Activated CD4-positive, alpha-beta memory T cell treated with anti-CD3 and anti-CD28 coated beads for 36 hours (primary cell): ENCODE data around the gene MED7. TPM values are rescaled to one million over a fixed set of nuclear protein-coding genes. Genes with fewer than 3 reads are reported as not detected.

Experiments used
- CTCF ChIA-PET: fragments of 350-600 bp; sonication (Branson Sonifier 250); formaldehyde crosslinking; loops from one replicate; lab custom pipeline; 2021; ENCODE audit warnings: antibody characterized with exemption, inconsistent platforms; lab: Charles Lee
- POLR2A ChIA-PET: fragments of 350-600 bp; sonication (Branson Sonifier 250); formaldehyde crosslinking; loops from one replicate; lab custom pipeline; 2021; ENCODE audit warnings: antibody characterized with exemption; lab: Charles Lee
- DNase-seq: peaks from one replicate; pipeline ENCODE4 v3.0.0-alpha.2; 2020
- H3K27ac Mint-ChIP-seq: one replicate; pipeline ENCODE4 v1.8.0; 2021; ENCODE audit warnings: mixed read lengths
- H3K27me3 Mint-ChIP-seq: one replicate; pipeline ENCODE4 v1.8.0; 2021; ENCODE audit warnings: mixed read lengths
- H3K36me3 Mint-ChIP-seq: one replicate; pipeline ENCODE4 v1.8.0; 2021; ENCODE audit warnings: mixed read lengths
- H3K4me1 Mint-ChIP-seq: one replicate; pipeline ENCODE4 v1.8.0; 2021; ENCODE audit warnings: low read depth, mixed read lengths
- H3K4me3 Mint-ChIP-seq: one replicate; pipeline ENCODE4 v1.8.0; 2021; ENCODE audit warnings: mild to moderate bottlenecking, mixed read lengths
- H3K9me3 Mint-ChIP-seq: one replicate; pipeline ENCODE4 v1.8.0; 2021; ENCODE audit warnings: mixed read lengths
- intact Hi-C: fragments of 100-400 bp; cut with micrococcal nuclease; formaldehyde crosslinking; loops from one replicate; pipeline ENCODE4 v1.15.1; 2023
- total RNA-seq, 2 experiments: library from RNA; stranded (reverse); gene quantifications; one replicate each; pipeline ENCODE4 v1.2.3, GENCODE V29; 2021

The MED7 gene
- total RNA-seq, 2 experiments from 2014 or later: 17.2 to 19.2 TPM

DNA sequence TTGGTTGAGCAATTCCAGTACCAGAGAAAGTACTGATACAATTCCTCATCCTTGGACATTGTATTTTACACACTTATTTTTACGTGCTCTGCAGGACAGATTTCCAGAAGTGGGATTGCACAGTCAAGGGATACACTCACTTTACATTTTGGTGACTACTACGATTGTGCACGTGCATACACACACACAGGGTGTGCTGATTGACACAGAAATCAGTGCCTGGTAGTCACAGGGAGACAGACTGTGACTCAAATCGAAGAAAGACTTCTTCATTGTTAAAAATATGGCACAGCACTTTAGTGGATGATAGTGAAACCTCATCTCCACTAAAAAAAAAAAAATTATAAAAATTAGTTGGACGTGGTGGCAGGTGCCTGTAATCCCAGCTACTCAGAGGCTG lies 21.9 kb upstream of the MED7 start:
- intact Hi-C loops: no loop called here
- CTCF ChIA-PET: no interaction called here
- H3K4me1 Mint-ChIP-seq: peaks cover 83% of the 10 kb centered on the region
- no peaks in the 10 kb centered on the region for H3K27me3 Mint-ChIP-seq
- POLR2A ChIA-PET: interaction anchor here (0.7 kb wide), 1 partner anchor 96 kb away, joined by 4 read pairs; no protein-coding TSS in a partner anchor
- H3K36me3 Mint-ChIP-seq: peaks cover 3% of the 10 kb centered on the region
- peak overlapping the region; percentile 52 for H3K27ac Mint-ChIP-seq
- H3K4me3 Mint-ChIP-seq: peak overlapping the region; percentile 3
- no peaks in the 10 kb centered on the region for H3K9me3 Mint-ChIP-seq
- no peak for DNase-seq

DNA sequence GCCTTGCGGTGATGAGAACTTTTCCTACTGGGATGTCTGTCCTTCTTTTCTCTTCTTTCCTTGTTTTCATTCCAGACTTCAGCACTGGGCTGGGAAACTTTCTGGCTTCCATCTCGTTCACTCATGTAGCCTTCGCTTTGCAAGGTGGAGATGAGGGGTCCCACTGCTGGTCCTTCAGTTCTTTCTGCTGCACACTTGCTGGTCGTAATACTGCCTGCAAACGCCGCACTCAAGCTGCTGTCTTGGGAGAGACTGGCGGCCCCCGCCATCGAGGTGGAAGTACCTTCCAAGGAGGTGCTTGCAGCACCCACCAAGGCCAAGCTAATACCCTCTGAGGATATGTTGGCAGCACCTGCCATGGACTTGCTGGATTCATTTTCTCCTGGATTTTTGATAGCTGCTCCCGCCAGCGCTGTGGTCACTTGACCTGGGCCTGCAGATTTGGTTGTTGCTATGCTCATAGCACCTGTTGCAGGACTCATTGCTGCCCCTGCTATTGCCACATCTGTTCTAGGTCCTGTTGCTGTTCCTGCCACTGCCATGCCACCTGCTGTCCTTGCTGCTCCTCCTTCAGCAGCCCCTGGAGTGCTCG lies 20.4 kb upstream of the MED7 start:
- peaks cover 84% of the 10 kb centered on the region for H3K4me1 Mint-ChIP-seq
- POLR2A ChIA-PET: no interaction called here
- H3K36me3 Mint-ChIP-seq: peaks cover 3% of the 10 kb centered on the region
- no peak overlapping the region for H3K27ac Mint-ChIP-seq
- DNase-seq: no peak
- intact Hi-C loops: no loop called here
- no peak overlapping the region for H3K4me3 Mint-ChIP-seq
- no peaks in the 10 kb centered on the region for H3K9me3 Mint-ChIP-seq
- no peaks in the 10 kb centered on the region for H3K27me3 Mint-ChIP-seq
- CTCF ChIA-PET: no interaction called here

DNA sequence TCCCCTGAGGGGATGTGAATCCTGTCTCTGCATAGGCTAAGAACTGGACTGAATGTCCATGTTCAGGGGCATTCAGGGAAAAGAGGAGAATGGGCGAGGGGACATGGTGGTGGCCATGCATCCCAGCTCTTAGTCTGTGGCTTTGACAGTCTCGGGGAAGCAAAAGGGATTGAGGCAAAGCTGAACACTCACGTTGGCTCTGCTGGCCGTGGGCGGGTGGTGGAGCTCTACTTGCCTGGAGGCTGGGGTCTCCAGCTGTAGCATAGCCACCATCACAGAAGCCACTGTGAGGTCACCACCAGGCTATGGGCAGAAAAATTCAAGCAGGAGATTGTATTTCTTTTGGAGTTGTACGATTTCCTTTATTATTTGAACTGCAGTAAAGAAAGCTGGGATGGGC lies 19.3 kb upstream of the MED7 start:
- ChIA-PET CTCF (interaction anchor here (1.0 kb wide), 1 partner anchor 62 kb away, joined by 3 read pairs; no protein-coding TSS in a partner anchor), POLR2A (no interaction called here)
- Mint-ChIP-seq H3K27ac (no peak overlapping the region), H3K27me3 (no peaks in the 10 kb centered on the region), H3K36me3 (peaks cover 3% of the 10 kb centered on the region), H3K9me3 (no peaks in the 10 kb centered on the region), H3K4me3 (no peak overlapping the region), H3K4me1 (peaks cover 82% of the 10 kb centered on the region)
- no peak for DNase-seq
- intact Hi-C loops: no loop called here

DNA sequence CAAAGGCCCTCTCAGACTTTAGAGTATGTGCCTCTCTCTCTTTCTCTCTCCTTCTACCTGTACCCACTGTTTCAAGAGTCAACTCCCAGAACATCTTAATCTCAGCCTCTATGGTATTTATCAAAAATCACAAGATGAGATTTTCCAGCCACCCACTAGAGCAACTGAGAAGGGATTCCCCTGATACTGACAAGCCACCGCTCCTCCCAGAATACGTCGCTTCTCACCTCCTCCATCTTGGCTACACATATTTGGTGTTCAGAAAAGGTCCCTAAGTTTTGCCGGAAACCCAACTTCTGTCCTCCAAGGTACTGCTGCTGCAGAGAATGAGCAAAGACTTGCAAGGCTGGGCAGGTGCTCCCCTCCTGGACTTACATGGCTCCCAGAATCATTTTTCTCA lies 17.3 kb upstream of the MED7 start:
- Mint-ChIP-seq H3K4me3 (peak overlapping the region; percentile 72), H3K4me1 (peaks cover 80% of the 10 kb centered on the region), H3K27ac (peak overlapping the region; percentile 98), H3K27me3 (no peaks in the 10 kb centered on the region), H3K9me3 (no peaks in the 10 kb centered on the region), H3K36me3 (peaks cover 4% of the 10 kb centered on the region)
- POLR2A ChIA-PET: interaction anchor here (1.0 kb wide), 1 partner anchor 27 kb away, joined by 3 read pairs; no protein-coding TSS in a partner anchor
- intact Hi-C loops: no loop called here
- CTCF ChIA-PET: interaction anchor here (1.0 kb wide), 1 partner anchor 12 kb away, joined by 4 read pairs; no protein-coding TSS in a partner anchor
- DNase-seq: peak; percentile 77

DNA sequence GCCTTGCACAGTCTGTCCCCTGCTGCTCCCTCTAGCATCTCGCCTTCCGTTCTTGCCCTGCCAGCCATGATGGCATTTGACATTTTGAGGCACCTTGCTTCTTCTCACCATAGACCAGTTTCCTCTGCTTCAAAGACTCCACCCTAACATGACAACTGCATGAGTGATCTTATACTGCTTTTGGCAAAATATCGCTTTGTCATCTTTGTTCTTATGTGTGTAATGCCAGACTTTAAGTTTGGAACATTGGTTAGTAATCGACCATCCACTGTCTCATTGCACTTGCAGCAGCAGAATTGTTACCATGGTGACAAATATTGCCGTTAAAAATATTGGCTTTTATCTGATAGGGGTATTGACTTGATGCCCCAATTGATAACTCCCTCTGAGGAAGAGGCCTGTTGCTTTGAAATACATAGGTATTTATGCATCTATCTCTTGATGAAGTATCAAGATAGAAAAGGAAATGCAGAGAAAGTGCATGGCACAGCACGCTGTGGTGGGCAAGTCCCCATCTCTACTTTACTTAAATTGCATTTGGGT lies 16.6 kb upstream of the MED7 start:
- Mint-ChIP-seq H3K4me3 (peak overlapping the region; percentile 72), H3K27ac (peak overlapping the region; percentile 98), H3K27me3 (no peaks in the 10 kb centered on the region), H3K36me3 (peaks cover 4% of the 10 kb centered on the region), H3K4me1 (peaks cover 82% of the 10 kb centered on the region), H3K9me3 (no peaks in the 10 kb centered on the region)
- ChIA-PET POLR2A (interaction anchor here (1.0 kb wide), 1 partner anchor 28 kb away, joined by 3 read pairs; no protein-coding TSS in a partner anchor), CTCF (interaction anchor here (1.0 to 1.5 kb wide), 2 partner anchors 8 to 13 kb away, joined by 4 read pairs; no protein-coding TSS in a partner anchor)
- DNase-seq: peak; percentile 70
- intact Hi-C loops: loop anchor here (1.0 to 5.0 kb wide), 6 partner anchors 8 to 438 kb away; partner anchors contain the start of gene ITK

DNA sequence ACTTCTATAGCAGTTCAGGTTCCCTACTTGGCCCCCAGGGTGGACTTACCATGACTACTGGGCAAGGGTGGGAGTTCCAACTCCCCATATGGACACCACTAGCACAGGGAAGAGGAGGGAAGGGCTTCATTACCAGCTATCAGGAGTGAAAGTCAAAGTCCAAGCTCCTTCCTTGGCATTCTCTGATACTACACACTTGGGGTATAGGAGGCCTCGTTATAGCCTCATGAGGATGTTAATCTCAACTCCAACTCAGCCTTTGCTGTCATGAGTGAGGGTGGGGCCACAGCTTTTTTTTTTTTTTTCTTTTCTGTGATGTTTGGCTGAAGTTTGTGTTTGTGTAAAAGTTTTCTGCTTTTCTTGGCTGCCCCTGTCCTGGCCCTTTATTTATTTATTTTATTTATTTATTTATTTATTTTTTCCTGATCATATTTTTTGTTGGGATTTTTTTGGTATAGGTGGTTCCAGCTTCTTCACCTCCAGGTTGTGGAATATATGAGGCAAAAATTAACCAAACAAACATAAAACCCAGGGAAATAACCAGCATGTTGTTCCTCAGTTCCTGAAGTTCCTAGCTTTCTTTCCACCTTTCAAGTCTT lies 14.7 kb upstream of the MED7 start:
- H3K4me1 Mint-ChIP-seq: peaks cover 82% of the 10 kb centered on the region
- no peaks in the 10 kb centered on the region for H3K27me3 Mint-ChIP-seq
- H3K27ac Mint-ChIP-seq: peak overlapping the region; percentile 79
- intact Hi-C loops: loop anchor here (5.0 kb wide), 2 partner anchors 35 to 440 kb away; no protein-coding TSS in a partner anchor
- no peaks in the 10 kb centered on the region for H3K9me3 Mint-ChIP-seq
- ChIA-PET CTCF (interaction anchor here (0.9 to 1.5 kb wide), 7 partner anchors 8 to 25 kb away, joined by 3 to 17 read pairs (median 3); partner anchors contain the start of gene MED7), POLR2A (interaction anchor here (0.6 to 7.8 kb wide), 7 partner anchors 14 to 202 kb away, joined by 3 to 76 read pairs (median 4); partner anchors contain the start of gene ITK)
- no peak for DNase-seq
- peaks cover 1% of the 10 kb centered on the region for H3K36me3 Mint-ChIP-seq
- H3K4me3 Mint-ChIP-seq: peak overlapping the region; percentile 1

DNA sequence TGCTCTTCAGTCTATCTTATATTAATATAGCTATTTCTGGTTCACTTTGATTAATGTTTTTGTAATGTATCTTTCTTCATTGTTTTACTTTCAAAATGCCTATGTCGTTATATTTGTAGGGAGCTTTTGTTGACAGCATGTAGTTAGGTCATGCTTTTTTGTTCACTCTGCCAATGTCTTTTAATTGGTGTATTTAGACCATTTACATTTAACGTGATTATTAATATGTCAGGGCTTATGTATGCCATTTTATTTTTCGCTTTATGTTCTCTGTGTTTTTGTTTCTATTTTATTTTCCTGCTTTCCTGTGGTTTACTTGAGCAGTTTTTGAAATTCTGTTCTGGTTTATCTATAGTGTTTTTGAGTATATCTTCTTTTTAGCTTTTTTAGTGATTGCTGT lies 12.6 kb upstream of the MED7 start:
- CTCF ChIA-PET: interaction anchor here (0.8 to 2.1 kb wide), 6 partner anchors 12 to 111 kb away, joined by 3 to 9 read pairs (median 3); partner anchors contain the start of genes CYFIP2 and ITK
- no peaks in the 10 kb centered on the region for H3K9me3 Mint-ChIP-seq
- H3K4me3 Mint-ChIP-seq: peak overlapping the region; percentile 82
- POLR2A ChIA-PET: interaction anchor here (0.9 to 7.8 kb wide), 9 partner anchors 13 to 96 kb away, joined by 3 to 76 read pairs (median 6); partner anchors contain the start of genes ITK and MED7
- no peaks in the 10 kb centered on the region for H3K27me3 Mint-ChIP-seq
- peaks cover 82% of the 10 kb centered on the region for H3K4me1 Mint-ChIP-seq
- no peak for DNase-seq
- H3K27ac Mint-ChIP-seq: peak overlapping the region; percentile 96
- H3K36me3 Mint-ChIP-seq: peaks cover 1% of the 10 kb centered on the region
- intact Hi-C loops: loop anchor here (5.0 kb wide), 2 partner anchors 37 to 442 kb away; no protein-coding TSS in a partner anchor

DNA sequence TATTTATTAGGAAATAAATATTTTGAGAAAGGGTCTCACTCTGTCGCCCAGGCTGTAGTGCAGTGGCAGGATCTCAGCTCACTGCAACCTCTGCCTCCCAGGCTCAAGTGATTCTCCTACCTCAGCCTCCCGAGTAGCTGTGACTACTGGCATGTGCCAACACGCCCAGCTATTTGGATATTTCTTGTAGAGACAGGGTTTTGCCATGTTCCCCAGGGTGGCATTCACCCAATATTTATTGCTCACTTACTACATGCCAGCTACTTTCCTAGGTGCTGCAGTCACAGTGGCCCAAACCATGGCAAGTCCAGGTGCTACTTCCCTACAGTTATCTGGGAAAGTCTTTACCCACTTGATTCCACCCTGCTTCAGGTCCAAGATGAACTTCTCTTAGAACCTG lies 8.3 kb upstream of the MED7 start:
- H3K4me3 Mint-ChIP-seq: no peak overlapping the region

DNA sequence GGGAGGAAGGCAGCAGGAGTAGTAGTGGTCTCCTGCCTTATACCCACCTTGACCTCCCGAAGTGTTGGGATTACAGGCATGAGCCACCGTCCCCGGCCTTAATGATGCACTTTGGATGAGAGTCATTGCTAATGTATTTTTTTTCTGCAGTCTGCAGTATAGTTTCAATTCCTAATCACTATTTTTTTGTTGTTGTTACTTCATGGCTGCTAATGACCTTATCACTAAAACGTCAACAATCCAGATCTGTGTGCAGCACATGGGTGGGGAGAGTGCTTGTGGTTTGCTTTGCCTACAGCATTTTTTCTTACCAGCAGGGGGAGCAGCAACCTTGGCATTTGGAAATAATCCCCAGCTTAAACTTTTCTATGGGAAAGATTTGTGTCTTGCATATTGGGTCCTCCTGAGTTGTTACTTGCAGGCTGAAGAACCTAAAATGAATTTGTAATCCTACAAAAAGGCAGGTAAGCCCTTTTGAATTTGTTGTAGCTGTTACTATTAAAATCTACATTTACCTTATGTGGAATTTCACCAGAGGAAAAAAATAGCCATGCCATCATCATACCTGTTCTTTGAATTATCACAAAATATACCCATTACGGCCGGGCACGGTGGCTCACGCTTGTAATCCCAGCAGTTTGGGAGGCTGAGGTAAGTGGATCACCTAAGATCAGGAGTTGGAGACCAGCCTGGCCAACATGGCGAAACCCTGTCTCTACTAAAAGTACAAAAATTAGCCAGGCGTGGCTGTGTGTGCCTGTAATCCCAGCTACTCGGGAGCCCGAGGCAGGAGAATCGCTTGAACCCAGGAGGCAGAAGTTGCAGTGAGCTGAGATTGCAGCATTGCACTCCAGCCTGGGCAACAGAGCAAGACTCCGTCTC lies 6.3 kb upstream of the MED7 start:
- POLR2A ChIA-PET: interaction anchor here (0.9 to 2.0 kb wide), 10 partner anchors 19 to 99 kb away, joined by 3 to 9 read pairs (median 4); partner anchors contain the start of gene ITK
- H3K27me3 Mint-ChIP-seq: no peaks in the 10 kb centered on the region
- H3K4me1 Mint-ChIP-seq: peaks cover 47% of the 10 kb centered on the region
- intact Hi-C loops: loop anchor here (1.0 to 10.0 kb wide), 6 partner anchors 31 to 706 kb away; partner anchors contain the start of genes CLINT1 and ITK
- H3K9me3 Mint-ChIP-seq: no peaks in the 10 kb centered on the region
- no peaks in the 10 kb centered on the region for H3K36me3 Mint-ChIP-seq
- peak overlapping the region; percentile 3 for H3K4me3 Mint-ChIP-seq
- CTCF ChIA-PET: interaction anchor here (0.6 to 4.3 kb wide), 40 partner anchors 9 to 323 kb away, joined by 3 to 34 read pairs (median 6); partner anchors contain the start of genes CYFIP2 and ITK
- peak overlapping the region; percentile 68 for H3K27ac Mint-ChIP-seq
- peak; percentile 87 for DNase-seq

More for the DNA sequence above, 8.3 kb upstream of the MED7 start:
- H3K27ac Mint-ChIP-seq: peak overlapping the region; percentile 61
- H3K36me3 Mint-ChIP-seq: no peaks in the 10 kb centered on the region
- POLR2A ChIA-PET: interaction anchor here (1.8 to 7.8 kb wide), 2 partner anchors 21 to 30 kb away, joined by 5 to 62 read pairs; partner anchors contain the start of gene ITK
- no peaks in the 10 kb centered on the region for H3K27me3 Mint-ChIP-seq
- H3K4me1 Mint-ChIP-seq: peaks cover 63% of the 10 kb centered on the region
- no peaks in the 10 kb centered on the region for H3K9me3 Mint-ChIP-seq
- no peak for DNase-seq
- CTCF ChIA-PET: interaction anchor here (1.0 to 4.3 kb wide), 4 partner anchors 38 to 157 kb away, joined by 3 to 26 read pairs (median 8); no protein-coding TSS in a partner anchor
- intact Hi-C loops: no loop called here

DNA sequence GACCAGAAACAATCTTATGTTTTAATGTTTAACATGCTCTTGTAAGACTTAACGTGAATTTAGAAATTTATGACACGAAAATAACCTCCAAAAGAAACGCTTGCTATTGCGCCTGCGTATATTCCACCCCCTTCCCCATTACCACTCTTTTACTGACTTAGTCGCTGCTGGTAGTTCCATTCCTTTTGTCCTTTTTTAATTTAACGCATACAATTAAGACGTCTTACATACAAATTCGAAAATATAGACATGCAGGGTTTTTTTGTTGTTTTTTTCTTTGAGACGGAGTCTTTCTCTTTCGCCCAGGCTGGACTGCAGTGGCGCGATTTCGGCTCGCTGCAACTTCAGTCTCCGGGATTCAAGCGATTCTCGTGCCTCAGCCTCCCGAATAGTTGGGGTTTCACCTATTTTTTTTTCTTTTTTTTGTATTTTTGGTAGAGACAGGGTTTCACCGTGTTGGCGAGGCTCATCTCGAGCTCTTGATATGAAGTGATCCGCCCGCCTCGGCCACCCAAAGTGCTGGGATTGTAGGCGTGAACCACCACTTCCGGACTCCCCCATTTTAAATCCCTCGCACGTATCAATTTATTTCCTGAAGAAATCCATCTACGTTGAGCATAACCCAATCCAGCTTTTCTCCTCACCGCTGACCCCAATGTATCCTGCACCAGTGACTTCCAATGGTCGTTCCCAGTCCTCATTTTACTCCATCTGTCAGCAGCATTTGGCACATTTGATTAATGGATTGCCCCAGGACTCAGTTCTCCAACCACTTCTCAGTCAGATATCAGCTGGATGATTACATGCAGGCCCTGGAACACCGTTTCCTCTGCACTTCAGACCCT lies 684 bp upstream of the MED7 start:
- H3K4me1 Mint-ChIP-seq: peaks cover 52% of the 10 kb centered on the region

More for the DNA sequence above, 684 bp upstream of the MED7 start:
- DNase-seq: peak; percentile 81
- peak overlapping the region; percentile 99 for H3K27ac Mint-ChIP-seq
- CTCF ChIA-PET: interaction anchor here (0.6 to 2.7 kb wide), 15 partner anchors 10 to 1200 kb away, joined by 3 to 10 read pairs (median 4); no protein-coding TSS in a partner anchor
- intact Hi-C loops: loop anchor here (1.0 to 10.0 kb wide), 8 partner anchors 34 to 711 kb away; partner anchors contain the start of genes CLINT1, HAVCR2 and THG1L
- no peaks in the 10 kb centered on the region for H3K9me3 Mint-ChIP-seq
- peak overlapping the region; percentile 96 for H3K4me3 Mint-ChIP-seq
- no peaks in the 10 kb centered on the region for H3K27me3 Mint-ChIP-seq
- POLR2A ChIA-PET: interaction anchor here (0.7 to 2.4 kb wide), 23 partner anchors 11 to 318 kb away, joined by 3 to 17 read pairs (median 4); no protein-coding TSS in a partner anchor
- peaks cover 27% of the 10 kb centered on the region for H3K36me3 Mint-ChIP-seq
